Nephron progenitor cell (in vitro differentiated cells): ENCODE results near the gene ITIH2.
"Not testable (repeated sequence)": the region's sequence is repeated elsewhere in the genome, so short reads cannot be mapped to it uniquely, and the experiment has no call there.

Experiments
- DNase-seq: peaks from one replicate; pipeline ENCODE4 v3.0.0; 2021
- H3K27ac Mint-ChIP-seq: 2 replicates; pipeline ENCODE4 v1.8.0; 2021; ENCODE audit warnings: mild to moderate bottlenecking, moderate library complexity, mixed read lengths
- H3K27me3 Mint-ChIP-seq: 2 replicates; pipeline ENCODE4 v1.8.0; 2021; ENCODE audit warnings: mild to moderate bottlenecking, low read depth, mixed read lengths; ENCODE audit not compliant: poor library complexity
- H3K36me3 Mint-ChIP-seq: 2 replicates; pipeline ENCODE4 v1.8.0; 2021; ENCODE audit warnings: low read depth, mixed read lengths
- H3K4me1 Mint-ChIP-seq: 2 replicates; pipeline ENCODE4 v1.8.0; 2021; ENCODE audit warnings: mixed read lengths
- H3K4me3 Mint-ChIP-seq: 2 replicates; pipeline ENCODE4 v1.8.0; 2021; ENCODE audit warnings: mild to moderate bottlenecking, moderate library complexity, mixed read lengths
- H3K9me3 Mint-ChIP-seq: 2 replicates; pipeline ENCODE4 v1.8.0; 2021; ENCODE audit warnings: mild to moderate bottlenecking, moderate library complexity, mixed read lengths
- CTCF ChIP-seq: fragments of 200-600 bp; sonication (generic); IDR thresholded peaks from 2 replicates; pipeline ENCODE4 v1.5.0; 2021; ENCODE audit warnings: antibody characterized with exemption

Gene ITIH2

GRCh38 chr10:7679256-7679655 is 23.9 kb upstream of the ITIH2 start:
- Mint-ChIP-seq H3K27me3 (peaks cover 49% of the 10 kb centered on the region), H3K36me3 (no peaks in the 10 kb centered on the region), H3K4me3 (no peak overlapping the region), H3K27ac (no peak overlapping the region), H3K9me3 (peaks cover 14% of the 10 kb centered on the region), H3K4me1 (no peaks in the 10 kb centered on the region)
- TF ChIP-seq CTCF: no peak
- DNase-seq: no peak

- not testable (repeated sequence) for DNase-seq, H3K27ac Mint-ChIP-seq, H3K4me3 Mint-ChIP-seq, H3K36me3 Mint-ChIP-seq, H3K4me1 Mint-ChIP-seq
- Mint-ChIP-seq H3K9me3 (peaks cover 14% of the 10 kb centered on the region), H3K27me3 (peaks cover 49% of the 10 kb centered on the region)
Observed at GRCh38 chr10:7680078-7680477, 23.0 kb upstream of the ITIH2 start.

GRCh38 chr10:7686351-7687171 is 16.6 kb upstream of the ITIH2 start:
- Mint-ChIP-seq H3K4me3 (no peak overlapping the region), H3K27ac (no peak overlapping the region), H3K9me3 (peaks cover 37% of the 10 kb centered on the region), H3K36me3 (no peaks in the 10 kb centered on the region), H3K4me1 (no peaks in the 10 kb centered on the region), H3K27me3 (peaks cover 54% of the 10 kb centered on the region)
- DNase-seq: no peak
- TF ChIP-seq CTCF: no peak

GRCh38 chr10:7687228-7687907 is 15.7 kb upstream of the ITIH2 start:
- H3K36me3 Mint-ChIP-seq: no peaks in the 10 kb centered on the region
- H3K27me3 Mint-ChIP-seq: peaks cover 48% of the 10 kb centered on the region
- DNase-seq: peak; percentile 77
- no peak overlapping the region for H3K27ac Mint-ChIP-seq
- peaks cover 41% of the 10 kb centered on the region for H3K9me3 Mint-ChIP-seq
- no peak overlapping the region for H3K4me3 Mint-ChIP-seq
- H3K4me1 Mint-ChIP-seq: no peaks in the 10 kb centered on the region
- TF ChIP-seq CTCF: peak; percentile 85

GRCh38 chr10:7689591-7689990 is 13.5 kb upstream of the ITIH2 start:
- Mint-ChIP-seq H3K27me3 (peaks cover 28% of the 10 kb centered on the region), H3K36me3 (no peaks in the 10 kb centered on the region), H3K4me3 (no peak overlapping the region), H3K9me3 (peaks cover 49% of the 10 kb centered on the region), H3K4me1 (no peaks in the 10 kb centered on the region), H3K27ac (no peak overlapping the region)
- DNase-seq: no peak
- no peak for TF ChIP-seq CTCF

- H3K4me3 Mint-ChIP-seq, H3K36me3 Mint-ChIP-seq, DNase-seq, H3K27ac Mint-ChIP-seq, H3K4me1 Mint-ChIP-seq: not testable (repeated sequence)
- peaks cover 49% of the 10 kb centered on the region for H3K9me3 Mint-ChIP-seq
- H3K27me3 Mint-ChIP-seq: peaks cover 23% of the 10 kb centered on the region
Observed at GRCh38 chr10:7690885-7691597, 12.1 kb upstream of the ITIH2 start.

- peaks cover 49% of the 10 kb centered on the region for H3K9me3 Mint-ChIP-seq
- peaks cover 22% of the 10 kb centered on the region for H3K27me3 Mint-ChIP-seq
- H3K4me3 Mint-ChIP-seq, DNase-seq, H3K4me1 Mint-ChIP-seq, H3K36me3 Mint-ChIP-seq, H3K27ac Mint-ChIP-seq: not testable (repeated sequence)
Observed at GRCh38 chr10:7692368-7692767, 10.7 kb upstream of the ITIH2 start.

- not testable (repeated sequence) for DNase-seq, H3K4me1 Mint-ChIP-seq, H3K4me3 Mint-ChIP-seq
Observed at GRCh38 chr10:7693194-7693593, 9.9 kb upstream of the ITIH2 start.

More at GRCh38 chr10:7693194-7693593, 9.9 kb upstream of the ITIH2 start:
- H3K27ac Mint-ChIP-seq, H3K36me3 Mint-ChIP-seq: not testable (repeated sequence)
- Mint-ChIP-seq H3K27me3 (peaks cover 23% of the 10 kb centered on the region), H3K9me3 (peaks cover 49% of the 10 kb centered on the region)
